K562 (cell line): ENCODE measurements around the gene AMOTL1. TPM values are rescaled to one million over a fixed set of nuclear protein-coding genes. Genes with fewer than 3 reads are reported as not detected.

Experiments
- ARID1B ChIP-seq: fragments of 450-650 bp; IDR thresholded peaks from 2 replicates; pipeline ENCODE4 v1.6.1; 2016; ENCODE audit warnings: antibody characterized with exemption, mild to moderate bottlenecking, inconsistent platforms
- CBFA2T3 ChIP-seq: fragments of 450-650 bp; IDR thresholded peaks from 2 replicates; pipeline ENCODE4 v1.6.1; 2017
- ELF4 ChIP-seq: fragments of 450-650 bp; formaldehyde crosslinking; IDR thresholded peaks from 2 replicates; pipeline ENCODE4 v1.4.0; 2022; ENCODE audit warnings: missing genetic modification characterization
- MEIS2 ChIP-seq: fragments of 450-650 bp; IDR thresholded peaks from 2 replicates; pipeline ENCODE4 v1.6.1; 2014; ENCODE audit warnings: mild to moderate bottlenecking; ENCODE audit not compliant: partially characterized antibody
- RBM17 ChIP-seq: fragments of 200-400 bp; formaldehyde crosslinking; IDR thresholded peaks from 2 replicates; pipeline ENCODE4 v1.6.1; 2017; ENCODE audit warnings: low read depth, mild to moderate bottlenecking, low read length, borderline replicate concordance
- SOX6 ChIP-seq: fragments of 450-650 bp; IDR thresholded peaks from 2 replicates; pipeline ENCODE4 v1.6.1; 2014; ENCODE audit warnings: mild to moderate bottlenecking
- ZNF174 ChIP-seq: fragments of 250-450 bp; sonication (Bioruptor Pico); IDR thresholded peaks from 2 replicates; pipeline ENCODE4 v1.4.0; 2020; ENCODE audit warnings: mild to moderate bottlenecking
- polyA plus RNA-seq, 8 experiments: library from polyadenylated mRNA; depleted of rRNA in 4 of 8; stranded (reverse) in 5 of 8; unstranded in 3 of 8; fragments of >200 nt; fragmentation: Nextera tagmentation in 2 of 8; fragmentation: Illumina TruSeq in 1 of 8; extraction: Ambion mirVana in 2 of 8; extraction: Trizol in 1 of 8; gene quantifications; 2 replicates each; pipeline versions ENCODE4 v1.2.1 to v1.2.3, GENCODE V29; 2011 to 2014; ENCODE audit warnings: inconsistent platforms in 1 of 8, missing spikeins in 1 of 8
- total RNA-seq, 7 experiments: library from RNA; depleted of rRNA in 6 of 7; stranded (reverse); fragments of >200 nt in 6 of 7; fragmentation: Illumina TruSeq in 2 of 7; extraction: Trizol in 2 of 7; gene quantifications; 2 replicates each; pipeline versions ENCODE4 v1.2.1 to v1.2.3, GENCODE V29; 2011 to 2021; ENCODE audit warnings: low replicate concordance in 1 of 7
- TF ChIP-seq, protein P1 (sequence below): fragments of 450-650 bp; IDR thresholded peaks from 2 replicates; pipeline ENCODE4 v1.6.1; 2016; ENCODE audit warnings: mild to moderate bottlenecking, moderate library complexity
- TF ChIP-seq, protein P2 (sequence below): sonication (generic); formaldehyde crosslinking; IDR thresholded peaks from 2 replicates; pipeline ENCODE4 v1.8.0; 2022; ENCODE audit warnings: missing genetic modification reagents, mild to moderate bottlenecking, moderate library complexity, borderline replicate concordance

The AMOTL1 gene
- total and polyA plus RNA-seq, 9 of the 15 experiments (the other 6 are each of a cell fraction or from before 2014, with no cell fraction given): 4.0 to 35.4 (median 14.0) TPM

DNA sequence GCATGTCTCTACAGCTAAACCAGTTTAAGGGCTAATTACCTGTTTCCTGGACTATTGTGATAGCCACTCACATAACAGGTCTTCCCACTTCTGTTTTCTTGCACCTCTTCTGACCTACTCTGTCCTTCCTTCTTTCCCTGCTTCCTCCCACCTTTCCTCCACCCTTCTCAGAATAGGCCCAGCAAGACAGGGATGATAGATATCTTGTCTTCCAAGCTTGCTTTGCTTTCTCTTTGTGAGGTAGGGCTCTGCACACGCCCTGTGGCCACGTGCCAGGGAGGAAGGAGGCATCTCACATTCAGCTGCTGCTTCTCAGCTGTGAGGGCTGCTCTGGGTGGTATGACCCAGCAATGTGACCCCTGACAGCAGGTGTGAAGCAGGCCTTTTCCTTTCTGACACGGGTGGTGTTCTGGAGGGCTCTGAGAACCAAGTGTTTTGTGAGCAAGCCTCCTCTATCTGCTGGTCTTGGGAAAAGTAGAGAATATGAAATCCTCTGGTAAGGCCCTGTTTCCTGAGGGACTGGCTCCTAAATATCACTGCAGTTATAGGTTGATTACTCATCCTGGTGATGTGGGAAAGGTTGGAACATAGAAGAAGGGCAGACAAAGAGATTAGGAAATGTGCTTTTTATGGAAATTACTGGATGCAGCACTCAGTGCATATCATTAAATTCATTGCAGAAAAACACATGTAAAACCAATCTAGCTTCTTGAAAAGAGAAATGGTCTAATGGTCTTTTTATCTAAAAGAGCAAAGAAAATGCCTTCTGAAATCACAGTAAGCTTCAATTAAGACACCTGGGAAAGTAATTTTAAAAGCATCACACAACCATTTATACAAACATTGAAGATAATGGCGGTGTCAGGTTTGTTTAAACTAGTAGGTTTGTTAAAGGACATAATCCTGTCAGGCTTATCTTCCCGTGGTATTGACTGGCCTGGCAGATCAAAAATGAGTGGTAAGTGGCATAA is 8.5 kb downstream of the AMOTL1 start (continued):
- TF ChIP-seq, protein P1, sequence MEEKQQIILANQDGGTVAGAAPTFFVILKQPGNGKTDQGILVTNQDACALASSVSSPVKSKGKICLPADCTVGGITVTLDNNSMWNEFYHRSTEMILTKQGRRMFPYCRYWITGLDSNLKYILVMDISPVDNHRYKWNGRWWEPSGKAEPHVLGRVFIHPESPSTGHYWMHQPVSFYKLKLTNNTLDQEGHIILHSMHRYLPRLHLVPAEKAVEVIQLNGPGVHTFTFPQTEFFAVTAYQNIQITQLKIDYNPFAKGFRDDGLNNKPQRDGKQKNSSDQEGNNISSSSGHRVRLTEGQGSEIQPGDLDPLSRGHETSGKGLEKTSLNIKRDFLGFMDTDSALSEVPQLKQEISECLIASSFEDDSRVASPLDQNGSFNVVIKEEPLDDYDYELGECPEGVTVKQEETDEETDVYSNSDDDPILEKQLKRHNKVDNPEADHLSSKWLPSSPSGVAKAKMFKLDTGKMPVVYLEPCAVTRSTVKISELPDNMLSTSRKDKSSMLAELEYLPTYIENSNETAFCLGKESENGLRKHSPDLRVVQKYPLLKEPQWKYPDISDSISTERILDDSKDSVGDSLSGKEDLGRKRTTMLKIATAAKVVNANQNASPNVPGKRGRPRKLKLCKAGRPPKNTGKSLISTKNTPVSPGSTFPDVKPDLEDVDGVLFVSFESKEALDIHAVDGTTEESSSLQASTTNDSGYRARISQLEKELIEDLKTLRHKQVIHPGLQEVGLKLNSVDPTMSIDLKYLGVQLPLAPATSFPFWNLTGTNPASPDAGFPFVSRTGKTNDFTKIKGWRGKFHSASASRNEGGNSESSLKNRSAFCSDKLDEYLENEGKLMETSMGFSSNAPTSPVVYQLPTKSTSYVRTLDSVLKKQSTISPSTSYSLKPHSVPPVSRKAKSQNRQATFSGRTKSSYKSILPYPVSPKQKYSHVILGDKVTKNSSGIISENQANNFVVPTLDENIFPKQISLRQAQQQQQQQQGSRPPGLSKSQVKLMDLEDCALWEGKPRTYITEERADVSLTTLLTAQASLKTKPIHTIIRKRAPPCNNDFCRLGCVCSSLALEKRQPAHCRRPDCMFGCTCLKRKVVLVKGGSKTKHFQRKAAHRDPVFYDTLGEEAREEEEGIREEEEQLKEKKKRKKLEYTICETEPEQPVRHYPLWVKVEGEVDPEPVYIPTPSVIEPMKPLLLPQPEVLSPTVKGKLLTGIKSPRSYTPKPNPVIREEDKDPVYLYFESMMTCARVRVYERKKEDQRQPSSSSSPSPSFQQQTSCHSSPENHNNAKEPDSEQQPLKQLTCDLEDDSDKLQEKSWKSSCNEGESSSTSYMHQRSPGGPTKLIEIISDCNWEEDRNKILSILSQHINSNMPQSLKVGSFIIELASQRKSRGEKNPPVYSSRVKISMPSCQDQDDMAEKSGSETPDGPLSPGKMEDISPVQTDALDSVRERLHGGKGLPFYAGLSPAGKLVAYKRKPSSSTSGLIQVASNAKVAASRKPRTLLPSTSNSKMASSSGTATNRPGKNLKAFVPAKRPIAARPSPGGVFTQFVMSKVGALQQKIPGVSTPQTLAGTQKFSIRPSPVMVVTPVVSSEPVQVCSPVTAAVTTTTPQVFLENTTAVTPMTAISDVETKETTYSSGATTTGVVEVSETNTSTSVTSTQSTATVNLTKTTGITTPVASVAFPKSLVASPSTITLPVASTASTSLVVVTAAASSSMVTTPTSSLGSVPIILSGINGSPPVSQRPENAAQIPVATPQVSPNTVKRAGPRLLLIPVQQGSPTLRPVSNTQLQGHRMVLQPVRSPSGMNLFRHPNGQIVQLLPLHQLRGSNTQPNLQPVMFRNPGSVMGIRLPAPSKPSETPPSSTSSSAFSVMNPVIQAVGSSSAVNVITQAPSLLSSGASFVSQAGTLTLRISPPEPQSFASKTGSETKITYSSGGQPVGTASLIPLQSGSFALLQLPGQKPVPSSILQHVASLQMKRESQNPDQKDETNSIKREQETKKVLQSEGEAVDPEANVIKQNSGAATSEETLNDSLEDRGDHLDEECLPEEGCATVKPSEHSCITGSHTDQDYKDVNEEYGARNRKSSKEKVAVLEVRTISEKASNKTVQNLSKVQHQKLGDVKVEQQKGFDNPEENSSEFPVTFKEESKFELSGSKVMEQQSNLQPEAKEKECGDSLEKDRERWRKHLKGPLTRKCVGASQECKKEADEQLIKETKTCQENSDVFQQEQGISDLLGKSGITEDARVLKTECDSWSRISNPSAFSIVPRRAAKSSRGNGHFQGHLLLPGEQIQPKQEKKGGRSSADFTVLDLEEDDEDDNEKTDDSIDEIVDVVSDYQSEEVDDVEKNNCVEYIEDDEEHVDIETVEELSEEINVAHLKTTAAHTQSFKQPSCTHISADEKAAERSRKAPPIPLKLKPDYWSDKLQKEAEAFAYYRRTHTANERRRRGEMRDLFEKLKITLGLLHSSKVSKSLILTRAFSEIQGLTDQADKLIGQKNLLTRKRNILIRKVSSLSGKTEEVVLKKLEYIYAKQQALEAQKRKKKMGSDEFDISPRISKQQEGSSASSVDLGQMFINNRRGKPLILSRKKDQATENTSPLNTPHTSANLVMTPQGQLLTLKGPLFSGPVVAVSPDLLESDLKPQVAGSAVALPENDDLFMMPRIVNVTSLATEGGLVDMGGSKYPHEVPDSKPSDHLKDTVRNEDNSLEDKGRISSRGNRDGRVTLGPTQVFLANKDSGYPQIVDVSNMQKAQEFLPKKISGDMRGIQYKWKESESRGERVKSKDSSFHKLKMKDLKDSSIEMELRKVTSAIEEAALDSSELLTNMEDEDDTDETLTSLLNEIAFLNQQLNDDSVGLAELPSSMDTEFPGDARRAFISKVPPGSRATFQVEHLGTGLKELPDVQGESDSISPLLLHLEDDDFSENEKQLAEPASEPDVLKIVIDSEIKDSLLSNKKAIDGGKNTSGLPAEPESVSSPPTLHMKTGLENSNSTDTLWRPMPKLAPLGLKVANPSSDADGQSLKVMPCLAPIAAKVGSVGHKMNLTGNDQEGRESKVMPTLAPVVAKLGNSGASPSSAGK: peak; percentile 44; the same call in 1 of the 2 replicates
- TF ChIP-seq SOX6: peak; percentile 65; the same call in 1 of the 2 replicates
- 0 out of 2 replicates have a peak, but pooled peaks have one; percentile 12 for TF ChIP-seq ARID1B
- peak; percentile 63 for TF ChIP-seq MEIS2
- TF ChIP-seq, protein P2, sequence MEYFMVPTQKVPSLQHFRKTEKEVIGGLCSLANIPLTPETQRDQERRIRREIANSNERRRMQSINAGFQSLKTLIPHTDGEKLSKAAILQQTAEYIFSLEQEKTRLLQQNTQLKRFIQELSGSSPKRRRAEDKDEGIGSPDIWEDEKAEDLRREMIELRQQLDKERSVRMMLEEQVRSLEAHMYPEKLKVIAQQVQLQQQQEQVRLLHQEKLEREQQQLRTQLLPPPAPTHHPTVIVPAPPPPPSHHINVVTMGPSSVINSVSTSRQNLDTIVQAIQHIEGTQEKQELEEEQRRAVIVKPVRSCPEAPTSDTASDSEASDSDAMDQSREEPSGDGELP (CRISPR knock-in tag): peak; percentile 45; the same call in 1 of the 2 replicates
- TF ChIP-seq CBFA2T3: peak; percentile 25; the same call in 1 of the 2 replicates
- no peak for TF ChIP-seq RBM17
- no peak for TF ChIP-seq ZNF174 (CRISPR knock-in tag)
- TF ChIP-seq ELF4 (CRISPR knock-in tag): 0 out of 2 replicates have a peak, but pooled peaks have one; percentile 58
